Measurements from ENCODE around the gene ROCK2.
A peak's percentile ranks its signal among the peaks of the same experiment; 100 is the strongest.
"Not testable (repeated sequence)": the region's sequence is repeated elsewhere in the genome, so short reads cannot be mapped to it uniquely, and the experiment has no call there.

Gene ROCK2

DNA sequence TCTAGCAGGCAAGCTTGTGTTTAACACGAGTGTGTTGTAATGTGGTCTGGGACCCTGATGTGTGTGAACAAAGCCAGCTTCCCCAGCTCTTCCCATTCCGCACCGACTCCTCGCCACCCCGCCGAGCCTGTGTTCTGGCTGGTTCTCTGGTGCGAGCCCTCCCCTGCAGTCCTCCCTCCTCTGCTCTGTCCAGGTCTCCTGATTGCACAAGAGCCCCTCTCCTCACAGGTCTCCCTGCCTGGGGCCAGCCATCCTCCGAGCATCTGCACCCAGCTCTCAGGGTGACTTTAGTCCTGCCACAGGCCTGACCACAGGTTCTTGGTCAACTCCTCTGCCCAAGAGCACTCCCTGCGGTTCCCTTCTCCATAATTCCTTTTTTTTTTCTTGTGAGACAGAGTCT is 175.9 kb downstream of the ROCK2 start:
- no peak for DNase-seq

DNA sequence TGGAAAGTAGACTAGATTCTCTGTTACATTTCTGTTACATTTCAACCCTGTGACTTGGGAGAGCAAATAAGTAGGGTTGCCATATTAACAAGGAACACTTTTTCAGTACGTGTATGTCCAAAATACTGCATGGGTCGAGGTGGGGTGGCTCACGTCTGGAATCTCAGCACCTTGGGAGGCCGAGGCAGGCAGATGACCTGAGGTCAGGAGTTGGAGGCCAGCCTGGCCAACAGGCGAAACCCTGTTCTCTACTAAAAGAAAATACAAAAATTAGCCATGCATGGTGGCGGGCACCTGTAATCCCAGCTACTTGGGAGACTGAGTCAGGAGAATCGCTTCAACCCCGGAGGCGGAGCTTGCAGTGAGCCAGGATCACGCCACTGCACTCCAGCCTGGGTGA is 178.0 kb downstream of the ROCK2 start:
- DNase-seq: no peak

- not testable (repeated sequence) for DNase-seq
Measured at GRCh38 chr2:11165046-11165445, 179.4 kb downstream of the ROCK2 start.

GRCh38 chr2:11163439-11164317 is 180.8 kb downstream of the ROCK2 start:
- DNase-seq: no peak

DNA sequence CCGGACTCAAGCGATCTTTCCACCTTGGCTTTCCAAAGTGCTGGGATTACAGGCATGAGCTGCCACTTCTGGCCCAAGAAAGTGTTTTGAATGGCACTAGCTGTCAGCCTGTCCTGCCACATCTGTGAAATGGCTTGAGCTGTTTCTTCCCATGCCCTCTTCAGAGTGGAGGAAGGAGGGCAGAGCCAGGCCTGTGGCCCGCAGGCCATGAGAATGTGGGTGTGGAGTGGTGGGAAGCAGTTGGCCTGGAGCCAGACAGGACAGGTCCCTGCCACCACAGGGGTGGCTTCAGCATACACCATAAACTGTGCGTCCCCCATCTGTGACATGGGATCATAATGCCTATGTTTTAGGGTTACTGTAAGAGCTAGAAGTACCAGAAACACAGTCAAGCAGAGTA is 182.7 kb downstream of the ROCK2 start:
- DNase-seq: no peak

GRCh38 chr2:11160731-11161455 is 183.5 kb downstream of the ROCK2 start:
- DNase-seq: no peak

- DNase-seq: no peak
Measured at GRCh38 chr2:11160256-11160655, 184.2 kb downstream of the ROCK2 start.

DNA sequence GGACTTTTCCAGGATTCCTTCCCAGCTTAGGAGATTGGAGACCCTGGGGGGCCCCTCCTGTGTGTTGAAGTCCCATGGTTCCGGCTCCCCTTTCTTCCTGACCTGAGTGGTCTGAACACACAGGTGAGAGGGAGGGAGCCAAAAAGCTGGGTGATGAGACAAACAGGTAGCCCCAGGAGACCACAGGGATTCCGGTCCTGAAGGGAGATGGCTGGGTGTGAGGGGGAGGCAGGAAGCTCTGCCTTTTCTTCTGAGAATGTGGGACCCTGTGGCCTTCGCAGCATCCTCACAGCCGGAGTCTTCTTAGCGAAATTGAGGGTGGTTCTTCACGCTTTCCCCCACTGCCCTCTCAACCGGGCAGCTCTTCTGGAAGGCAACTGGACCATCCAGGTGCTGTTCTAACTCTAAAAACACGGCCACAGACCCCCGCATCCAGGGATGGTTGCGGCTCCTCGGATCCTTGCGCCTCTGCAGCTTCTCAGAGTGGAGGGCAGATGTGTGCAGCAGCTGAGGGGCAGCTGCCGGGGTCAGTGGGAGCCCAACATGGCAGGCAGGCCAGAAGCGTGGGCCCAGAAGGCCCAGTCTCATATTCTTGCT is 184.8 kb downstream of the ROCK2 start:
- DNase-seq: no peak

- DNase-seq: no peak
Measured at GRCh38 chr2:11158916-11159573, 185.4 kb downstream of the ROCK2 start.

DNA sequence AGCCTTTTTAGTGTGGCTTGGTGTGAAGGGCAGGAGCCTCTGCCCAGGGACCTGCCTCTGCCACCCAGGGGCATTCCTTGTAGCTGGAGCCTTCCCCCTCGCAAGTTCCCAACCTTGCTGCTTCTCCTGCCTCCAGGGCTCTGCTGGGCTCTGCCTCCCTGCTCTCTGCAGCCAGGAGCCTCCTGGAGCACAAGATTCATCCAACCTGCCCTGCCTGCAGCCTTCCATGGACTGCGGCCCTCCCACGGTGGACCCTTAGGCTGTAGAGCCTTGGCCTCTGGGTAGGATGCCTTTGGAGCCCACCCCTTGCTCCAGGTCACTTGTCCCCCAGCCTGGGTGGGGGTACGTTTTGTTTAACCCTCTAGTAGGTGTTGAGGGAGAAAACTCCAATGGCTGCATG is 186.7 kb downstream of the ROCK2 start:
- no peak for DNase-seq

DNA sequence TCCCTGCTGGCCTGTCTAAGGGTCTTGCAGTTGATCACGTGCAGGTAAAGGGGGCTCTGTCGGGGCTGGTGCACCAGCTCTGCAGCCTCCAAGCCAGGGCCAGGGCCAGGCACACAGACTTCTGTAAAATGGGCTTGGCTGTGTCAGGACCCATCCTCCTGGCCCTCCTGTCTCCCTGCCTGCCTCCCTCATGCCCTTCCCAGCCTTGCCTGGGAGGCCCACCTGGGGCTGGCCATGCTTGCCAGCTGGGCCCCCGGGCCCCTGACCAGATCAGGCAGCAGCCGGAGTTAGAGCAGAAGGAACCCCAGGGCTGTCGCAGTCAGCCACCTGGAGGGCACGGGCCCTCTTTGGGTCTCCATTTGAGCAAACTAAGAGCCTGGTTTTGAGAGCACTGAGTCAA is 187.1 kb downstream of the ROCK2 start:
- DNase-seq: no peak

DNA sequence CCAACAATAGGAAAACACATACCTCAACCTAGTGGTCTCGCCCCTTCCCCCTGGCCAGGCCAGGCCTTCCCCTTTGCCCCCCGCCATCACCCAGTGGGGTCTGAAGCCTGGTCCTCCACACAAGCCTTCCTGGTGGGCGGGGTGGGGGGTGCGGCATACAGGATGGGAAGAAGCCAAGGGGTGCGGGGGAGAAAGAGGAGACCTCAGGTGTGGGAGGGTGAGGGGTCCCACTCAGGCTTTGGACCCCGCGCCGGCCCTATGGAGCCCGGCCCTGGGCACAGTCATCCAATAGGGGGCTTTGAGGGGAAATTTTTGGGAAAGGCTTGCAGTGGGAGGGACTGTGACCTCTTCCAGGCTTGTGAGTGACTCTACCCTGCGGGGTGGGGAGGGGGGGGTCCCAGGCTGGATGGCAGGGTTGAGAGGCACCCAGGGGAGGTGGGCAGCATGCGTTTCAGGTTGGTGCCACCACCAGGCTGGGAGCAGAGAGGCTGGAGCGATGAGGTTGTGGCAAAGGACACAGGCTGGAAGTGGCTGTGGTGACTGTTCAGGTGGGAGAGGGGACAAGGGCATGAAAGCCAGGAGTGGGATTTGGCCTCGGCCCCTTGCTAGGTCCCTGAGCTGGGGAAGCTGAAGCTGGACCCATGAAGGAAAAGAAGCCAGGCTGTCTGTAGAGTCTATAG is 187.9 kb downstream of the ROCK2 start:
- DNase-seq: no peak

DNA sequence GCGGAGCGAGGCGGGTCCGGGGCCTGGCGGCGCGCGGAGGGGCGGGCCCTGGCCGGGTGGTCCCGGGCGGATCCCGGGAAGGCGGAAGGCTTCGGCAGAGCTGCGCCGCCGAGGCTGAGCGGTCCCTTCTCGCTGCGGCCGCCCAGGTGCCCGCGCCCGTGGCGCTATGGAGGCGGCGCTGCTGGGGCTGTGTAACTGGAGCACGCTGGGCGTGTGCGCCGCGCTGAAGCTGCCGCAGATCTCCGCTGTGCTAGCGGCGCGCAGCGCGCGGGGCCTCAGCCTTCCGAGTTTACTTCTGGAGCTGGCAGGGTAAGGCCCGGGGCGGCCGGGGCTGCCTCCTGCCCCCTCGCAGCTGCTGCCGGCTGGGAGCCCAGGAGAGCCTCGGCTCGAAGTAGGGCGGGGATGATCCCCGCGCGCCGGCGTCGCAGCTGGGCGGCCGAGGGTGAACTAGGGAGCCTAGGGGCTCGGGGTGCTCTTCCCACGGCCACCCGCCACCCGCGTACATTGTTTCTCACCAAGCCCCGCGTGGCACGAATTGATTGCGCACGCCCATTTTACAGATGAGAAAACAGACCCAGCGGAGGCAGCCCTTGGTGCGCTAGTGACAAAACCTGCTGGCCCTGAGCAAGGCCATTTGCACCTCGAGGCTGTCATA is 188.9 kb downstream of the ROCK2 start, which contains the start of gene SLC66A3:
SLC66A3 (plus strand) TSS at position 87 of the 655 bp plus-strand sequence; CDS start at position 167, 80 bp downstream.
- DNase-seq: peak; percentile 90

- DNase-seq: peak; percentile 93
Measured at GRCh38 chr2:11154923-11155380, 189.5 kb downstream of the ROCK2 start.

DNA sequence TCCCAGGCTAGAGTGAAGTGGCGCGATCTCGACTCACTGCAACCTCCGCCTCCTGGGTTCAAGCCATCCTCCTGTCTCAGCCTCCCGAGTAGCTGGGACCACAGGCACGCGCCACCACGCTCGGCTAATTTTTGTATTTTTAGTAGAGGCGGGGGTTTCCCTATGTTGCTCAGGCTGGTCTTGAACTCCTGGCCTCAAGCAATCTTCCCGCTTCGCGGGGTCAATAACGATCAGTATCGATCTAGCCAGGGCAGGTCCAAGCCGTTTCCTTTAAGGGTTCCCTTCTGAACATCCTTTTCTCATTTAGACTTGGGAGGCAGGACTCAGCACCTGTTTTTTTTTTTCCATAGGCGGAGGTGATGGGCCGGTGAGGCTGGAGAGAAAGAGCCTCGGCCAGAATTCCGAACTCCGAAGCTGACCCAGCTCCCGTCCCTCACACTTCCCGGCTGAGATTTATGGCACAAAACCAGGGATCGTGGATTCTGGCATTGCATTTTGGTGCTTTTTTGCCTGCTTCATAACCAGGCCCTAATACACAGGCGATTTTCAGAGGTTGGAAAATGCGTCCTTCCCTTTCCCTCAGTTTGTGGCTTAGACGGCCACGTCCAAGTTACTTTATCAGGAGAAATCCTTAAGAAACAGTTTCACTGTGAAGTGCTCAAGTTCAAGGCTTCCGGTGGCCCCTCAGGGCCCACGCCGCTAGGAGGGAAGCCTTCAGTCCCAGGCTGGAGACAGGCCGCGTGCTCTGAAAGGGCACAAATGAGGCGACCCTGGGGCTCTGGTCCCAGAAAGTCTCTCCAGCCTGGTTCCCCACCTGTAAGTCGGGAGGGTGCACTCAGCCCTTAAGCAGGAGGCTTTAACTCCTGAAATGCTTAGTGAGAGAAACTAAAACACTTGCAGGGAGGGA is 190.2 kb downstream of the ROCK2 start:
- no peak for DNase-seq

GRCh38 chr2:11152591-11152990 is 191.8 kb downstream of the ROCK2 start:
- DNase-seq: no peak

DNA sequence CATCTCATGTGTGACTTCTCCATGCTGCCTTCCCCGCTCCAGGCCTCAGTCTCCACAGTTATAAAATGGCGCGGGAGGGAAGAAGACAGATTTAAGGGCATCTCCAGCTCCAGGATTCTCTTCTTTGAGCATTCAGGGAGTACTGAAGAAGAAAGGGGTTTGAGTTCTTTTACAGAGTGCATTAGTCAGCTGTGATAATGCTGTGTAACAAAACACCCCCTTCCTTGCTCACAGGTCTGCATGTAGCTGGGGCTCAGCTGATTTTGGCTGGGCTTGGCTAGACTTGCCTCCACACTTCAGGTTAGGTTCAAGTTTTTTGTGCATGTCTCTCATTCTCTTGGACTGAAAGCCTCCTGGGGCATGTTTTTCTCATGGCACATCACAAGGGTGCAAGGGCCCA is 197.2 kb downstream of the ROCK2 start:
- DNase-seq: no peak

DNA sequence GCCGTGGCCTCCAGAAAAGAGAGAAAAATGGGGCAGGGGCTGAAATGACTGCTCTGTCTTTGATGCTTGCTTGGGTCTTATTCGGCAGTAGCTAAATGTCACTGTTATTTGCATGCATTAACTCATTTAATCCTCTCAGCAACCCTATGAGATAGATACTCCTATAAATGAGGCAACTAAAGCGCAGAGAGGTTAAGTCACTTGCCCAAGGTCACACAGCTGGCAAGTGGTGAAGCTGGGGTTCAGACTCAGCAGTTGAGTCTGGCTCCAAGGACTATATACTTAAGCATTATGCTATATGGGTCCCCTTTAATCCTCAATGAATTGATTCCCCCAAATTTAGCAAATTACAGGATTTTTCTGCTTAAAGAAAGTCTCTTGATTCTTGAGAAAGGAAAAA is 198.4 kb downstream of the ROCK2 start:
- no peak for DNase-seq

DNA sequence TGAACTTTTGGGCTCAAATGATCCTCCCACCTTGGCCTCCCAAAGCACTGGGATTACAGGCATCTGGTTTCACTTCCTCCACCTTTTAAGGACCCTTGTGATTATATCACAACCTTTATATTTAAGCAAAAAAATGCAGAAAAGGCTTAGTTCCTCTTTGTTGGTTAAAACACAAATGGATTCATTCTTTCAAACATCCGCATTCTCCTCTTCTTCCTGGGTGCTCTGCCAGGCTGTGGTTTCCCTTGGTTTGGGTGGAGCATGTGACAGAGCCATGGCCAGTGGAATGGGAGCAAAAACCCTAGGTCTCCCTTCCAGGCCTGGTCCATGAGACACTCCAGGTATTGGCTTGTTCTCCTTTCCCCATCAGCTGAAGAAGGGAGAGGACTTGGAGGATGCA is 199.1 kb downstream of the ROCK2 start:
- no peak for DNase-seq

GRCh38 chr2:11144738-11145079 is 199.7 kb downstream of the ROCK2 start:
- DNase-seq: no peak

Data from NCI-H1436 (cell line).